Panc1 (cell line): ENCODE data around the gene PPTC7. TPM values are rescaled to one million over a fixed set of nuclear protein-coding genes. Genes with fewer than 3 reads are reported as not detected.
"Not testable (repeated sequence)": the region's sequence is repeated elsewhere in the genome, so short reads cannot be mapped to it uniquely, and the experiment has no call there.

Source experiments
- ATAC-seq: fragments of 200-7000 bp; cut with Tn5 transposase; 2 replicates; pipeline ENCODE4 v1.9.1; 2020; ENCODE audit warnings: mild to moderate bottlenecking, moderate library complexity
- BruUV-seq: library from RNA; stranded (reverse); fragments of 400-500 nt; replicated peaks from 2 replicates; lab custom pipeline; 2021; lab: Mats Ljungman, UMichigan
- CTCF ChIA-PET: fragments of 300-600 bp; sonication (Branson Sonifier 250); formaldehyde crosslinking; loops from one replicate; lab custom pipeline; 2022; ENCODE audit warnings: antibody characterized with exemption; lab: Charles Lee
- POLR2A ChIA-PET: fragments of 300-600 bp; sonication (Branson Sonifier 250); formaldehyde crosslinking; loops from one replicate; lab custom pipeline; 2022; ENCODE audit warnings: antibody characterized with exemption; lab: Charles Lee
- DNase-seq: peaks from one replicate; pipeline ENCODE4 v3.0.0-alpha.2; 2010; ENCODE audit warnings: low read depth, low spot score
- H3K27ac ChIP-seq: 2 replicates; pipeline ENCODE4 v1.5.1; 2011; ENCODE audit warnings: mild to moderate bottlenecking, low read length, inconsistent platforms
- H3K27me3 ChIP-seq: fragments of 200-500 bp; sonication (Bioruptor generic); 2 replicates; pipeline ENCODE4 v1.6.0; 2014; ENCODE audit warnings: low read length, inconsistent platforms; ENCODE audit not compliant: control insufficient read depth, insufficient read depth
- H3K36me3 ChIP-seq: fragments of 200-500 bp; sonication (Bioruptor generic); 2 replicates; pipeline ENCODE4 v1.5.1; 2014; ENCODE audit warnings: inconsistent platforms, mild to moderate bottlenecking, low read length, moderate library complexity; ENCODE audit not compliant: control insufficient read depth, insufficient read depth
- H3K4me1 ChIP-seq: 2 replicates; pipeline ENCODE4 v1.5.1; 2011; ENCODE audit warnings: inconsistent platforms, mild to moderate bottlenecking, low read length, moderate library complexity; ENCODE audit not compliant: control insufficient read depth, insufficient read depth
- H3K4me3 ChIP-seq, 2 experiments: 2 replicates each; pipeline ENCODE4 v1.5.1; 2011 to 2012; ENCODE audit warnings: low read depth in 2 of 2, low read length in 2 of 2, mild to moderate bottlenecking in 2 of 2, inconsistent platforms in 1 of 2, moderate library complexity in 1 of 2
- H3K9me3 ChIP-seq: fragments of 200-500 bp; sonication (Bioruptor generic); 2 replicates; pipeline ENCODE4 v1.5.1; 2014; ENCODE audit warnings: low read depth, mild to moderate bottlenecking, inconsistent platforms, low read length, moderate library complexity; ENCODE audit not compliant: control insufficient read depth, insufficient read depth
- POLR2AphosphoS5 ChIP-seq: IDR thresholded peaks from 2 replicates; pipeline ENCODE4 v1.6.1; 2012; ENCODE audit warnings: mild to moderate bottlenecking, low read depth, low read length, moderate library complexity
- REST ChIP-seq, 2 experiments: IDR thresholded peaks; 2 replicates each; pipeline ENCODE4 v1.6.1; 2011 to 2012; ENCODE audit warnings: low read depth in 2 of 2, control low read depth in 1 of 2, low read length in 1 of 2, mild to moderate bottlenecking in 1 of 2, moderate library complexity in 1 of 2; ENCODE audit not compliant: insufficient read depth in 1 of 2
- SIN3A ChIP-seq: IDR thresholded peaks from 2 replicates; pipeline ENCODE4 v1.6.1; 2012; ENCODE audit warnings: low read depth, mild to moderate bottlenecking, low read length, moderate library complexity, borderline replicate concordance; ENCODE audit not compliant: insufficient read depth
- TCF7L2 ChIP-seq: IDR thresholded peaks from 2 replicates; pipeline ENCODE4 v1.6.1; 2011; ENCODE audit warnings: mild to moderate bottlenecking, low read depth, low read length, inconsistent platforms
- in situ Hi-C: cut with HindIII; loops from 2 replicates; pipeline ENCODE4 v1.10.0; 2016; ENCODE audit warnings: low sequenced_read_pairs, low pct_unique_long_range_greater_than_20kb
- intact Hi-C: fragments of 100-400 bp; cut with micrococcal nuclease; formaldehyde crosslinking; loops from one replicate; pipeline ENCODE4 v1.10.0; 2022; ENCODE audit not compliant: unreplicated experiment
- total RNA-seq: library from RNA; stranded (reverse); gene quantifications from one replicate; pipeline ENCODE4 v1.2.1, GENCODE V29; 2021; ENCODE audit not compliant: unreplicated experiment
- TF ChIP-seq, protein P1 (sequence below): fragments of 450-650 bp; IDR thresholded peaks from 2 replicates; pipeline ENCODE4 v1.5.1; 2017; ENCODE audit warnings: mild to moderate bottlenecking

The PPTC7 gene
- total RNA-seq, 1 experiment from 2014 or later: 18.4 TPM

DNA sequence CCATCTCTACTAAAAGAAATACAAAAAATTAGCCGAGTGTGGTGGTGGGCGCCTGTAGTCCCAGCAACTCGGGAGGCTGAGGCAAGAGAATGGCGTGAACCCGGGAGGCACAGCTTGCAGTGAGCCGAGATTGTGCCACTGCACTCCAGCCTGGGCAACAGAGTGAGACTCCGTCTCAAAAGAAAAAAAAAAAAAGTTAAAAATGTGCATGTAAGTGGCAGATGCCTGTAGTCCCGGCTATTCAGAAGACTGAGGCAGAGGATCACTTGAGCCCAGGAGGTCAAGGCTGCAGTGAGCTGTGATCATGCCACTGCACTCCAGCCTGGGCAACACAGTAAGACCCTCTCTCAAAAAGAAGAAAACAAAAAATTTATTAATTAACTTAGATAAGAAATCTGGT lies 65.1 kb downstream of the PPTC7 start:
- ATAC-seq, CTCF ChIA-PET, BruUV-seq, H3K9me3 ChIP-seq, H3K4me3 ChIP-seq, H3K36me3 ChIP-seq, DNase-seq, POLR2A ChIA-PET, H3K4me1 ChIP-seq, H3K27me3 ChIP-seq, H3K27ac ChIP-seq, in situ Hi-C loops, intact Hi-C loops: not testable (repeated sequence)

- CTCF ChIA-PET: no interaction called here
- no peaks in the 10 kb centered on the region for H3K4me1 ChIP-seq
- ATAC-seq (no peak), DNase-seq (no peak)
- no TSS peak for BruUV-seq
- no peaks in the 10 kb centered on the region for H3K9me3 ChIP-seq
- H3K27ac ChIP-seq: no peak overlapping the region
- H3K27me3 ChIP-seq: no peaks in the 10 kb centered on the region
- in situ Hi-C loops (no loop called here), intact Hi-C loops (no loop called here)
- H3K36me3 ChIP-seq: no peaks in the 10 kb centered on the region
- no peak overlapping the region for H3K4me3 ChIP-seq
- POLR2A ChIA-PET: no interaction called here
- TF ChIP-seq SIN3A: no peak
- no peak for TF ChIP-seq TCF7L2
- no peak for TF ChIP-seq POLR2AphosphoS5
- TF ChIP-seq REST (IDR thresholded peaks at IDR 0.05; ENCODE audit: insufficient read depth in 1 of 2, low read depth in 2 of 2, low read length in 1 of 2): no peak
- TF ChIP-seq, protein P1, sequence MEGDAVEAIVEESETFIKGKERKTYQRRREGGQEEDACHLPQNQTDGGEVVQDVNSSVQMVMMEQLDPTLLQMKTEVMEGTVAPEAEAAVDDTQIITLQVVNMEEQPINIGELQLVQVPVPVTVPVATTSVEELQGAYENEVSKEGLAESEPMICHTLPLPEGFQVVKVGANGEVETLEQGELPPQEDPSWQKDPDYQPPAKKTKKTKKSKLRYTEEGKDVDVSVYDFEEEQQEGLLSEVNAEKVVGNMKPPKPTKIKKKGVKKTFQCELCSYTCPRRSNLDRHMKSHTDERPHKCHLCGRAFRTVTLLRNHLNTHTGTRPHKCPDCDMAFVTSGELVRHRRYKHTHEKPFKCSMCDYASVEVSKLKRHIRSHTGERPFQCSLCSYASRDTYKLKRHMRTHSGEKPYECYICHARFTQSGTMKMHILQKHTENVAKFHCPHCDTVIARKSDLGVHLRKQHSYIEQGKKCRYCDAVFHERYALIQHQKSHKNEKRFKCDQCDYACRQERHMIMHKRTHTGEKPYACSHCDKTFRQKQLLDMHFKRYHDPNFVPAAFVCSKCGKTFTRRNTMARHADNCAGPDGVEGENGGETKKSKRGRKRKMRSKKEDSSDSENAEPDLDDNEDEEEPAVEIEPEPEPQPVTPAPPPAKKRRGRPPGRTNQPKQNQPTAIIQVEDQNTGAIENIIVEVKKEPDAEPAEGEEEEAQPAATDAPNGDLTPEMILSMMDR: no peak
These were observed 66.1 kb downstream of the PPTC7 start for GRCh38 chr12:110516995-110517394.

DNA sequence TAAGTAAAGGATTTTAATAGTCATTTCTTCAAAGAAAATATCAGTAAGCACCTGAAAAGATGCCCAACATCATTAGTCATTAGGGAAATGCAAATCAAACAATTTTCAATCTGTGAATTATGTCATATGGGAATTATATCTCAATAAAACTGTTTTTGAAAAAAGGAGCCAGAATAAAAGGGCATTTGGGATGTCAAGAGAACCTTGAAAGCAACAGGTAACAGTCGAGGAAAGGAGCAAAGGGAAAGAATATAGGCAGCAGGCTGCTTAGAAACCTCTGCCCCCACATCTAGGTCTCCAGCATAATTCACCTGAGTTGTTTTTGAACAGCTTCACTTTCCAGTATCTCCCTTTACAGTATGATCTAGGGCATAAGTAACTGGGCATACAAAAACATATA lies 68.8 kb downstream of the PPTC7 start:
- ATAC-seq (no peak), DNase-seq (no peak)
- Histone ChIP-seq H3K4me1 (no peaks in the 10 kb centered on the region), H3K27ac (no peak overlapping the region), H3K27me3 (no peaks in the 10 kb centered on the region), H3K36me3 (no peaks in the 10 kb centered on the region), H3K9me3 (no peaks in the 10 kb centered on the region), H3K4me3 (no peak overlapping the region)
- intact Hi-C loops (loop anchor here (5.0 kb wide), 1 partner anchor 88 kb away; no protein-coding TSS in a partner anchor), in situ Hi-C loops (no loop called here)
- no peak for TF ChIP-seq POLR2AphosphoS5
- no peak for TF ChIP-seq SIN3A
- no peak for TF ChIP-seq TCF7L2
- TF ChIP-seq, protein P1: no peak
- no peak for TF ChIP-seq REST (IDR thresholded peaks at IDR 0.05; ENCODE audit: insufficient read depth in 1 of 2, low read depth in 2 of 2, low read length in 1 of 2)
- POLR2A ChIA-PET: interaction anchor here (0.6 kb wide), 1 partner anchor 107 kb away, joined by 6 read pairs; no protein-coding TSS in a partner anchor
- no TSS peak for BruUV-seq
- CTCF ChIA-PET: interaction anchor here (0.6 kb wide), 1 partner anchor 46 kb away, joined by 3 read pairs; the partner anchor contains the start of gene GPN3
